NCI-H1694 treated with DMSO at 0.1 percent for 48 hours (cell line): ENCODE data around the gene BDKRB2.
A peak's percentile ranks its signal among the peaks of the same experiment; 100 is the strongest.

Experiments
- DNase-seq: peaks from one replicate; lab custom pipeline; 2025; lab: John Stamatoyannopoulos, UW

Gene BDKRB2

GRCh38 chr14:96272777-96273473 lies 68.3 kb downstream of the BDKRB2 start:
- no peak for DNase-seq

GRCh38 chr14:96273629-96274028 lies 69.0 kb downstream of the BDKRB2 start:
- DNase-seq, result peak; percentile 62

- DNase-seq, result peak; percentile 62
Observed at GRCh38 chr14:96274122-96274521, 69.5 kb downstream of the BDKRB2 start.

- peak; percentile 67 for DNase-seq
Observed at GRCh38 chr14:96274543-96274942, 69.9 kb downstream of the BDKRB2 start.

GRCh38 chr14:96275177-96276112 lies 70.8 kb downstream of the BDKRB2 start:
- peak; percentile 82 for DNase-seq

GRCh38 chr14:96277890-96278289 lies 73.3 kb downstream of the BDKRB2 start:
- no peak for DNase-seq

GRCh38 chr14:96279564-96279963 lies 74.9 kb downstream of the BDKRB2 start:
- DNase-seq, result no peak

GRCh38 chr14:96280104-96280503 lies 75.5 kb downstream of the BDKRB2 start:
- DNase-seq, result no peak

- peak; percentile 82 for DNase-seq
Observed at GRCh38 chr14:96281486-96281885, 76.8 kb downstream of the BDKRB2 start.

- no peak for DNase-seq
Observed at GRCh38 chr14:96284008-96284407, 79.4 kb downstream of the BDKRB2 start.

GRCh38 chr14:96284430-96284829 lies 79.8 kb downstream of the BDKRB2 start:
- DNase-seq, result no peak

- no peak for DNase-seq
Observed at GRCh38 chr14:96285667-96286066, 81.0 kb downstream of the BDKRB2 start.

GRCh38 chr14:96286251-96286650 lies 81.6 kb downstream of the BDKRB2 start:
- no peak for DNase-seq

GRCh38 chr14:96287856-96288255 lies 83.2 kb downstream of the BDKRB2 start:
- DNase-seq, result no peak
